BJ (cell line): ENCODE data around the gene PYY. TPM values are rescaled to one million over a fixed set of nuclear protein-coding genes. Genes with fewer than 3 reads are reported as not detected.
"Not testable (repeated sequence)": the region's sequence is repeated elsewhere in the genome, so short reads cannot be mapped to it uniquely, and the experiment has no call there.

Source experiments
- CTCF ChIA-PET: fragments of 350-600 bp; formaldehyde crosslinking; extraction: SDS; loops from one replicate; lab custom pipeline; 2021; ENCODE audit warnings: antibody characterized with exemption, inconsistent platforms; lab: Yijun Ruan, JAX
- POLR2A ChIA-PET: fragments of 300-600 bp; sonication (Branson Sonifier 250); formaldehyde crosslinking; extraction: SDS; loops from one replicate; lab custom pipeline; 2021; ENCODE audit warnings: antibody characterized with exemption; lab: Charles Lee
- DNase-seq: peaks from one replicate; pipeline ENCODE4 v3.0.0-alpha.2; 2011; ENCODE audit warnings: low read depth
- H3K27me3 ChIP-seq: 2 replicates; pipeline ENCODE4 v1.6.0; 2011; ENCODE audit warnings: low read length; ENCODE audit not compliant: control insufficient read depth, insufficient read depth
- H3K36me3 ChIP-seq: 2 replicates; pipeline ENCODE4 v1.5.1; 2011; ENCODE audit warnings: low read length; ENCODE audit not compliant: control insufficient read depth, insufficient read depth
- H3K4me3 ChIP-seq: 2 replicates; pipeline ENCODE4 v1.5.1; 2011; ENCODE audit warnings: low read depth, mild to moderate bottlenecking, control low read depth, low read length
- polyA plus RNA-seq: library from polyadenylated mRNA; depleted of rRNA; stranded (reverse); fragments of >200 nt; gene quantifications from 2 replicates; pipeline ENCODE4 v1.2.3, GENCODE V29; 2011
- TF ChIP-seq, protein P1 (sequence below): IDR thresholded peaks from 2 replicates; pipeline ENCODE4 v1.5.1; 2011; ENCODE audit warnings: low read depth, mild to moderate bottlenecking, control low read depth, inconsistent platforms, low read length, moderate library complexity; ENCODE audit not compliant: insufficient read depth

The PYY gene
- polyA plus RNA-seq, 1 experiment: not detected

DNA sequence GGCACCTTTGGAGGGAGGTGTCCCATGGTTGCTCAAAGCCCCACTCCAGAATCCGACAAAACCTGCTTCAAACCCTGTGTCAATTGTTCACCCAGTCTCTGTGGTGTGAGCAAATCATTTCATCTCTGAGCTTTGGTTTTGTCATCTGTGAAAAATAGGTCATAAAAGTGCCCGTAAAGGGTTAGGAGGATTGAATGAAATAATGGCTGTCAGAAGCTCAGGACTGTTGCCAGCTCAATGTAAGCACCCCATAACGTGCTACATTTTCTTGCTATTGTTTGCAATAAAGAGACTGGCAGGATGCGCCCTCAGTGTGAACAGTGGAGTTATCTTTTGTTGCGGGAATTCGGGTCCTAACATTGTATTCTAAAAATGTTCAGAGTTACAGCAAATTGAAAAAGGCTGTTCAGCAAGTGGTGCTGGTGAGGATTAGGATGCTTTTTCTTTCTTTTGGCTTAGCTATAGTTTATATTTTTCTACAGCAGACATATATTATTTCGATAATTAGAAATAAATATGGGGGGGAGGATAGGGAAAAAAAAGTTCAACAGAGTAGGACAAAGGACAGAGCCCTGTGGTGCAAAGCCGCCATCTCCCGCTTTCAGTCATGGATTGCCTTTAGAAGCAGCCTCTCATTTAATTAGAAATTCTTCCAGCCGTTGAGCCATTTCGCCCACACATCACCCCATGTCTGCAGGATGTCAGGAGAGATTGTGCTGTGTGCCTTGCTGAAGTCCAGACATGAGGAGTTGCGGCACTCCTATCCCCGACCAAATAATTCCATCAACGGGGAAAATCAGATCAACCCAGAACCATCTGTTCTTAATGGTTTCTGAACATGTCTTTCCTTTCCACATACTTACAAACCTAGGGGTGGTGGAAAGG is 20.9 kb upstream of the PYY start:
- TF ChIP-seq, protein P1, sequence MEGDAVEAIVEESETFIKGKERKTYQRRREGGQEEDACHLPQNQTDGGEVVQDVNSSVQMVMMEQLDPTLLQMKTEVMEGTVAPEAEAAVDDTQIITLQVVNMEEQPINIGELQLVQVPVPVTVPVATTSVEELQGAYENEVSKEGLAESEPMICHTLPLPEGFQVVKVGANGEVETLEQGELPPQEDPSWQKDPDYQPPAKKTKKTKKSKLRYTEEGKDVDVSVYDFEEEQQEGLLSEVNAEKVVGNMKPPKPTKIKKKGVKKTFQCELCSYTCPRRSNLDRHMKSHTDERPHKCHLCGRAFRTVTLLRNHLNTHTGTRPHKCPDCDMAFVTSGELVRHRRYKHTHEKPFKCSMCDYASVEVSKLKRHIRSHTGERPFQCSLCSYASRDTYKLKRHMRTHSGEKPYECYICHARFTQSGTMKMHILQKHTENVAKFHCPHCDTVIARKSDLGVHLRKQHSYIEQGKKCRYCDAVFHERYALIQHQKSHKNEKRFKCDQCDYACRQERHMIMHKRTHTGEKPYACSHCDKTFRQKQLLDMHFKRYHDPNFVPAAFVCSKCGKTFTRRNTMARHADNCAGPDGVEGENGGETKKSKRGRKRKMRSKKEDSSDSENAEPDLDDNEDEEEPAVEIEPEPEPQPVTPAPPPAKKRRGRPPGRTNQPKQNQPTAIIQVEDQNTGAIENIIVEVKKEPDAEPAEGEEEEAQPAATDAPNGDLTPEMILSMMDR: no peak
- ChIA-PET CTCF (no interaction called here), POLR2A (no interaction called here)
- Histone ChIP-seq H3K27me3 (peaks cover 20% of the 10 kb centered on the region), H3K36me3 (no peaks in the 10 kb centered on the region), H3K4me3 (no peak overlapping the region)
- DNase-seq: no peak

DNA sequence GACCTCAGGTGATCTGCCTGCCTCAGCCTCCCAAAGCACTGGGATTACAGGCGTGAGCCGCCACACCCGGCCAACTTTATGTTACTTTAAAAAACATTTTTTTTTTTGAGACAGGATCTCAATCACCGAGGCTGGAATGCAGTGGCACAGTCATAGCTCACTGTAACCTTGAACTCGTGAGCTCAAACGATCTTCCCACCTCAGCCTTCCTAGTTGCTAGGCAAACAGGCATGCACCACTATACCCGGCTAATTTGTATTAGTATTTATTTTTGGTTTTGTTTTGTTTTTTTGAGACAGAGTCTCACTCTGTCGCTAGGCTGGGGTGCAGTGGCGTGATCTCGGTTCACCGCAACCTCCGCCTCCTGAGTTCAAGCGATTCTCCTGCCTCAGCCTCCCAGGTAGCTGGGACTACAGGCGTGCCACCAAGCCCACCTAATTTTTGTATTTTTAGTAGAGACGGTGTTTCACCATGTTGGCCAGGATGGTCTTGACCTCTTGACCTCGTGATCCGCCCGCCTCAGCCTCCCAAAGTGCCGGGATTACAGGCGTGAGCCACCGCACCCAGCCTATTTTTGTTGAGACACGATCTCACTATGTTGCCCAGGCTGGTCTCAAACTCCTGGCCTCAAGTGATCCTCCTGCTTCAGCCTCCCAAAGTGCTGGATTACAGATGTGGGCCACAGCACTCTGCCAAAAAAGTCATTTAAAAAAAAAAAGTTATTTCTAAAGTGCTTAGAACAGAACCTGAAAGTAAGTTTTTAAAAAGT is 18.9 kb upstream of the PYY start:
- POLR2A ChIA-PET, DNase-seq, H3K36me3 ChIP-seq, H3K4me3 ChIP-seq: not testable (repeated sequence)
- CTCF ChIA-PET: interaction anchor here (0.5 to 1.6 kb wide), 4 partner anchors 10 to 1670 kb away, joined by 3 to 10 read pairs (median 4); no protein-coding TSS in a partner anchor
- H3K27me3 ChIP-seq: peaks cover 15% of the 10 kb centered on the region

DNA sequence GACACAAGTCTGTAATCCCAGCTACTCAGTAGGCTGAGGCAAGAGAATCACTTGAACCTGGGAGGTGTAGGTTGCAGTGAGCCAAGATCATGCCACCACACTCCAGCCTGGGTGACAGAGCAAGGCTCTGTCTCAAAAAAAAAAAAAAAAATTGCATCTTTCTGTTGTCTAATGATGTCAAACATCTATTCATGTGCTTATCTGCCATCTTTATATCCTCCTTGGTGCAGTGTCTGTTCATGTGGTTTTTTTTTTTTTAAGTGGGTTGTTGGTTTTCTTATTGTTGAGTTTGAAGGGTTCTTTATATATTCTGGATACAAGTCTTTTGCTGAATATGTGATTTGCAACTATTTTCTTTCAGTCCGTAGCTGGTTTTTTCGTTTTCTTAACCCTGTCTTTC is 17.7 kb upstream of the PYY start:
- H3K36me3 ChIP-seq, POLR2A ChIA-PET, H3K4me3 ChIP-seq, H3K27me3 ChIP-seq, DNase-seq: not testable (repeated sequence)
- CTCF ChIA-PET: interaction anchor here (0.8 to 1.6 kb wide), 5 partner anchors 11 to 28 kb away, joined by 3 to 10 read pairs (median 4); no protein-coding TSS in a partner anchor

DNA sequence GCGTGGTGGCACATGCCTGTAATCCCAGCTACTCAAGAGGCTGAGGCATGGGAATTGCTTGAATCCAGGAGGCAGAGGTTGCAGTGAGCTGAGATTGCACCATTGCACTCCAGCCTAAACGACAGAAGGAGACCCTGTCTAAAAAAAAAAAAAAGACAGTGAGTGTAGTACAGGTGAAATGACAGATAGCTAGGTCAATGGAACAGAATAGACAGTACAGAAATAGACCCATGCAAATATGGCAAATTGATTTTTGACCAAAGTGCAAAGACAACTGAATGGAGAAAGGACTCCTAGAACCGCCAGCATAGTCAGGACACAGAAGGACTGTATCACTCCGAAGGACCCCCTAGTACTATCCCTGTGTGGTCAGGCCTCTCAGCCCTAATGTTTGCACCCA is 16.6 kb upstream of the PYY start:
- CTCF ChIA-PET: interaction anchor here (0.9 kb wide), 1 partner anchor 10 kb away, joined by 3 read pairs; no protein-coding TSS in a partner anchor
- H3K36me3 ChIP-seq: no peaks in the 10 kb centered on the region
- DNase-seq: no peak
- POLR2A ChIA-PET: no interaction called here
- TF ChIP-seq, protein P1: no peak
- no peak overlapping the region for H3K4me3 ChIP-seq
- peaks cover 8% of the 10 kb centered on the region for H3K27me3 ChIP-seq

DNA sequence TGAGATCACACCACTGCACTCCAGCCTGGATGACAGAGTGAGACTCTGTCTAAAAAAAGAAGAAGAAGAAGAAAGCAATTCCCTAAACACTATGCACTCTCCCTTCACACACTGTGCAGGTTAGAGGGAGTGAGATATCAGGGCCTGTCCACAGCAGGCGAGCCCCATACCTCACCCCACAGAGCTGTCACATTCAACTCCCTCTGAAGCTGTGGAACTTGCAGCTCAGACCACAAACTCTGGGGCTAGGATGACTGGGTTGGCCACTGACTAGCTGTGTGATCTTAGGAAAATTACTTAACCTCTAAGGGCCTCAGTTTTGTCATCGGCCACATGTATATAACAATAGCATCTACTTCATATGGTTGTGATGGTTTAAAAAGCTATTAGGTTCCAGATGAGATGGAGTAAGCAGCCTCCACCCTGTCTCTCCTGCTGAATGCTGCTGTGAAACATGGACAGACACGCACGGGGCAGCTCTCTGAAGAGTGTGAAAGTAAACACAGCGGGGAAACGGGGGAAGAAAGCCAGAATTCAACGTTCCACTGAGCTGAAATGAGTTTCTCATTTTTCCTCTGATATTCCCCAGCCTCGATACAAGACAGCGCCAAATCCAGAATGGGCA is 13.6 kb upstream of the PYY start:
- POLR2A ChIA-PET: no interaction called here
- CTCF ChIA-PET: interaction anchor here (0.9 to 3.0 kb wide), 6 partner anchors 16 to 58 kb away, joined by 3 to 13 read pairs (median 4); no protein-coding TSS in a partner anchor
- H3K4me3 ChIP-seq: no peak overlapping the region
- DNase-seq: no peak
- 0 out of 2 replicates have a peak, but pooled peaks cover 1% of the 10 kb centered on the region for H3K27me3 ChIP-seq
- TF ChIP-seq, protein P1: no peak
- H3K36me3 ChIP-seq: no peaks in the 10 kb centered on the region
